ENCODE data around the gene HJV. TPM values are rescaled to one million over a fixed set of nuclear protein-coding genes. Genes with fewer than 3 reads are reported as not detected.

HJV gene
- total RNA-seq, 1 donor from 2014 or later: not detected

DNA sequence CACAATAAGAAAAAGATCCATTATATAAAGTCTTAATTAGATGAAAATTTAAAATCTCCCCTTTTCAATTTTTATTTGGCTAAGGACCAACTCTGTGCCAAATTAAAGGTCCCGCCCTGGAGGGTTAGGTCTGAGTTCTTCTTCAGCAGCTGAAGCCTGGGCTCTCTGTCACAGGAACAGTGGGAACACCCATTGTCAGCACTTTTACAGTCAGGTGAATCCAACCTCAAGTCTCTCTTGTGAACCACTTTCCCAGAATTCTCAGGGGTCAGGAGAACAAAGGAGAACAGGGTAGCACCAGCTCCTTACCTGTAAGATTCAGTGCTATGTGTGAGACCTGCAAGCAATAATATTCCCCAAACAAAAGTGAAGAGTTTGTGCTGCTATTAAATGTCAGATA lies 25.1 kb upstream of the HJV start:
- no peaks in the 10 kb centered on the region for H3K9me3 Mint-ChIP-seq
- no peak overlapping the region for H3K27ac Mint-ChIP-seq (ENCODE audit: unreplicated experiment)
- H3K4me3 Mint-ChIP-seq: peak overlapping the region; percentile 27
- peaks cover 7% of the 10 kb centered on the region for H3K4me1 Mint-ChIP-seq
- DNase-seq (ENCODE audit: low read depth, low spot score): no peak
- H3K27me3 Mint-ChIP-seq (ENCODE audit: low read depth): no peaks in the 10 kb centered on the region
- TF ChIP-seq CTCF (conservative IDR thresholded peaks at IDR 0.05): no peak
- H3K36me3 Mint-ChIP-seq (ENCODE audit: low read depth): no peaks in the 10 kb centered on the region

- H3K9me3 Mint-ChIP-seq: peaks cover 12% of the 10 kb centered on the region
- H3K4me1 Mint-ChIP-seq: peaks cover 40% of the 10 kb centered on the region
- H3K36me3 Mint-ChIP-seq (ENCODE audit: low read depth): peaks cover 17% of the 10 kb centered on the region
- TF ChIP-seq CTCF (conservative IDR thresholded peaks at IDR 0.05): no peak
- H3K27me3 Mint-ChIP-seq (ENCODE audit: low read depth): peaks cover 40% of the 10 kb centered on the region
- no peak for DNase-seq (ENCODE audit: low read depth, low spot score)
- peak overlapping the region; percentile 99 for H3K4me3 Mint-ChIP-seq
- no peak overlapping the region for H3K27ac Mint-ChIP-seq (ENCODE audit: unreplicated experiment)
These were observed 18.3 kb upstream of the HJV start for GRCh38 chr1:146039844-146040194.

GRCh38 chr1:146036965-146037646 lies 15.6 kb upstream of the HJV start:
- H3K9me3 Mint-ChIP-seq: peaks cover 12% of the 10 kb centered on the region
- H3K27ac Mint-ChIP-seq (ENCODE audit: unreplicated experiment): peak overlapping the region; percentile 98
- peak; percentile 84 for DNase-seq (ENCODE audit: low read depth, low spot score)
- TF ChIP-seq CTCF (conservative IDR thresholded peaks at IDR 0.05): no peak
- peaks cover 17% of the 10 kb centered on the region for H3K36me3 Mint-ChIP-seq (ENCODE audit: low read depth)
- peaks cover 44% of the 10 kb centered on the region for H3K27me3 Mint-ChIP-seq (ENCODE audit: low read depth)
- H3K4me1 Mint-ChIP-seq: peaks cover 47% of the 10 kb centered on the region
- H3K4me3 Mint-ChIP-seq: peak overlapping the region; percentile 99

GRCh38 chr1:146036241-146036964 lies 14.9 kb upstream of the HJV start:
- peaks cover 47% of the 10 kb centered on the region for H3K4me1 Mint-ChIP-seq
- peak overlapping the region; percentile 99 for H3K4me3 Mint-ChIP-seq
- H3K9me3 Mint-ChIP-seq: peaks cover 12% of the 10 kb centered on the region
- peaks cover 17% of the 10 kb centered on the region for H3K36me3 Mint-ChIP-seq (ENCODE audit: low read depth)
- DNase-seq (ENCODE audit: low read depth, low spot score): no peak
- no peak for TF ChIP-seq CTCF (conservative IDR thresholded peaks at IDR 0.05)
- no peak overlapping the region for H3K27ac Mint-ChIP-seq (ENCODE audit: unreplicated experiment)
- peaks cover 44% of the 10 kb centered on the region for H3K27me3 Mint-ChIP-seq (ENCODE audit: low read depth)

DNA sequence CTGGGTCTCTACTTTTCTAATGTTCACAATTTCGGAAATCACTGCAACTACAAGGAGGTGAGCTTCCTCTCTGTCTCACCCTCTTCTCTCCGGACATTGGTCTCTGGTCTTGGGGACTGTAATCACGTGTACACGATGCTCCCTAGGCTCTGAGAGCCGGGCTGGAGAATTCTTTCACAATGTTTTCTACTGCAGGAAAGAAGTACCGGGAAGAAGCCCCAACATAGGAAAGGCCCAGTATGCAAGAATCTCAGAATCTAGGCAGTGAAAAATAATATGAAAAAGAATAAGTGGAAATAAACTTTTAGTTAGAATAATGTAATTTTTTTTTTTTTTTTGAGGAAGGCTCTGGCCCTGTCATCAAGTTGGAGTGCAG lies 13.5 kb upstream of the HJV start:
- Mint-ChIP-seq H3K36me3 (ENCODE audit: low read depth) (peaks cover 17% of the 10 kb centered on the region), H3K4me3 (peak overlapping the region; percentile 99), H3K4me1 (peaks cover 47% of the 10 kb centered on the region), H3K9me3 (peaks cover 12% of the 10 kb centered on the region), H3K27ac (ENCODE audit: unreplicated experiment) (no peak overlapping the region), H3K27me3 (ENCODE audit: low read depth) (peaks cover 47% of the 10 kb centered on the region)
- DNase-seq (ENCODE audit: low read depth, low spot score): no peak
- no peak for TF ChIP-seq CTCF (conservative IDR thresholded peaks at IDR 0.05)
